PC-3 (cell line): ENCODE data around the gene TRIM43B.

ENCODE experiments used
- CTCF ChIP-seq: fragments of 300-600 bp; sonication (generic); conservative IDR thresholded peaks from 2 replicates; pipeline ENCODE4 v1.5.1; 2017; ENCODE audit warnings: antibody characterized with exemption, low read depth, mild to moderate bottlenecking, low read length
- EZH2 ChIP-seq: fragments of 300-600 bp; sonication (generic); IDR thresholded peaks from one replicate; pipeline ENCODE4 v1.6.1; 2017; ENCODE audit warnings: antibody characterized with exemption, mild to moderate bottlenecking, low read length; ENCODE audit not compliant: unreplicated experiment

- no peak for TF ChIP-seq EZH2
- TF ChIP-seq CTCF = peak; percentile 44; the same call in 1 of the 2 replicates
Measured at GRCh38 chr2:95526360-95527341, 42.1 kb upstream of the TRIM43B start.
